H9 (cell line): ENCODE results near the gene COA8. TPM values are rescaled to one million over a fixed set of nuclear protein-coding genes. Genes with fewer than 3 reads are reported as not detected.
A peak's percentile ranks its signal among the peaks of the same experiment; 100 is the strongest.

Experiments used
- DNase-seq: peaks from one replicate; pipeline ENCODE4 v3.0.0-alpha.2; 2017
- H2AFZ ChIP-seq: one replicate; pipeline ENCODE4 v1.6.1; 2013; ENCODE audit warnings: mild to moderate bottlenecking, low read length, control low read depth, moderate library complexity
- H2AK5ac ChIP-seq: 2 replicates; pipeline ENCODE4 v1.6.1; 2013; ENCODE audit warnings: low read length, control low read depth, mixed read lengths; ENCODE audit not compliant: insufficient read length
- H2BK120ac ChIP-seq: one replicate; pipeline ENCODE4 v1.6.1; 2013; ENCODE audit warnings: low read depth, mild to moderate bottlenecking, low read length, control low read depth, inconsistent platforms; ENCODE audit not compliant: poor library complexity, severe bottlenecking
- H2BK12ac ChIP-seq: 2 replicates; pipeline ENCODE4 v1.6.1; 2013; ENCODE audit warnings: low read length, control low read depth, mixed read lengths, low read depth; ENCODE audit not compliant: insufficient read length
- H2BK15ac ChIP-seq: 2 replicates; pipeline ENCODE4 v1.6.1; 2013; ENCODE audit warnings: low read depth, low read length, control low read depth
- H2BK20ac ChIP-seq: one replicate; pipeline ENCODE4 v1.6.1; 2013; ENCODE audit warnings: low read depth, mild to moderate bottlenecking, low read length, control low read depth, inconsistent platforms; ENCODE audit not compliant: poor library complexity, severe bottlenecking
- H2BK5ac ChIP-seq: 2 replicates; pipeline ENCODE4 v1.6.1; 2013; ENCODE audit warnings: low read length, control low read depth, mixed read lengths; ENCODE audit not compliant: insufficient read length
- H3K14ac ChIP-seq: 2 replicates; pipeline ENCODE4 v1.6.1; 2013; ENCODE audit warnings: low read length, control low read depth; ENCODE audit not compliant: insufficient read depth
- H3K18ac ChIP-seq: 2 replicates; pipeline ENCODE4 v1.6.1; 2013; ENCODE audit warnings: low read depth, mild to moderate bottlenecking, mixed read lengths, low read length, control low read depth; ENCODE audit not compliant: insufficient read length
- H3K23ac ChIP-seq: 2 replicates; pipeline ENCODE4 v1.6.1; 2013; ENCODE audit warnings: low read length, control low read depth, mixed read lengths, low read depth; ENCODE audit not compliant: insufficient read length
- H3K23me2 ChIP-seq: 2 replicates; pipeline ENCODE4 v1.6.1; 2013; ENCODE audit warnings: low read depth, mild to moderate bottlenecking, mixed read lengths, low read length, control low read depth; ENCODE audit not compliant: insufficient read length, poor library complexity, severe bottlenecking
- H3K27ac ChIP-seq: 2 replicates; pipeline ENCODE4 v1.5.1; 2013; ENCODE audit warnings: low read length, control low read depth, mixed read lengths, low read depth; ENCODE audit not compliant: insufficient read length
- H3K27me3 ChIP-seq: 2 replicates; pipeline ENCODE4 v1.6.1; 2013; ENCODE audit warnings: low read length, control low read depth, inconsistent platforms; ENCODE audit not compliant: insufficient read depth
- H3K4ac ChIP-seq: 2 replicates; pipeline ENCODE4 v1.6.1; 2013; ENCODE audit warnings: low read depth, mild to moderate bottlenecking, control low read depth, inconsistent platforms, low read length, moderate library complexity
- H3K4me1 ChIP-seq: 2 replicates; pipeline ENCODE4 v1.6.1; 2013; ENCODE audit warnings: low read length, control low read depth, inconsistent platforms; ENCODE audit not compliant: insufficient read depth
- H3K4me2 ChIP-seq: 2 replicates; pipeline ENCODE4 v1.6.1; 2013; ENCODE audit warnings: low read length, control low read depth, mixed read lengths; ENCODE audit not compliant: insufficient read length, insufficient read depth
- H3K56ac ChIP-seq: 2 replicates; pipeline ENCODE4 v1.6.1; 2013; ENCODE audit warnings: low read depth, mild to moderate bottlenecking, mixed read lengths, low read length, control low read depth; ENCODE audit not compliant: insufficient read length
- H3K79me1 ChIP-seq: 2 replicates; pipeline ENCODE4 v1.6.1; 2013; ENCODE audit warnings: low read depth, mild to moderate bottlenecking, moderate library complexity, low read length, control low read depth, inconsistent platforms; ENCODE audit not compliant: insufficient read depth, poor library complexity, severe bottlenecking
- H3K79me2 ChIP-seq: 2 replicates; pipeline ENCODE4 v1.6.1; 2013; ENCODE audit warnings: low read length, control low read depth, inconsistent platforms; ENCODE audit not compliant: insufficient read depth
- H3K9ac ChIP-seq: 2 replicates; pipeline ENCODE4 v1.6.1; 2013; ENCODE audit warnings: low read length, control low read depth, mixed read lengths; ENCODE audit not compliant: insufficient read length; ENCODE audit errors: extremely low read depth
- H3K9me3 ChIP-seq: one replicate; pipeline ENCODE4 v1.6.1; 2013; ENCODE audit warnings: low read depth, low read length, inconsistent platforms; ENCODE audit not compliant: control insufficient read depth
- H3T11ph ChIP-seq: one replicate; pipeline ENCODE4 v1.6.1; 2013; ENCODE audit warnings: mild to moderate bottlenecking, low read length, control low read depth, inconsistent platforms
- H4K20me1 ChIP-seq: one replicate; pipeline ENCODE4 v1.6.1; 2013; ENCODE audit not compliant: control insufficient read depth, insufficient read length, insufficient read depth
- H4K5ac ChIP-seq: 2 replicates; pipeline ENCODE4 v1.6.1; 2013; ENCODE audit warnings: low read depth, mild to moderate bottlenecking, mixed read lengths, low read length, control low read depth; ENCODE audit not compliant: insufficient read length
- H4K8ac ChIP-seq: replicated peaks from 2 replicates; pipeline ENCODE4 v1.6.1; 2013; ENCODE audit warnings: low read length, control low read depth, mixed read lengths, low read depth; ENCODE audit not compliant: insufficient read length
- H4K91ac ChIP-seq: 2 replicates; pipeline ENCODE4 v1.6.1; 2013; ENCODE audit warnings: low read depth, mild to moderate bottlenecking, moderate library complexity, mixed read lengths, low read length, control low read depth; ENCODE audit not compliant: insufficient read length
- H3K27ac Mint-ChIP-seq, 3 experiments: 2 replicates in 2 of 3; 3 replicates in 1 of 3; pipeline ENCODE4 v1.8.0; 2020 to 2021; ENCODE audit warnings: mixed read lengths in 3 of 3, mild to moderate bottlenecking in 1 of 3, moderate library complexity in 1 of 3
- H3K27me3 Mint-ChIP-seq: 2 replicates; pipeline ENCODE4 v1.8.0; 2021; ENCODE audit warnings: low read depth, mild to moderate bottlenecking, moderate library complexity, mixed read lengths
- H3K36me3 Mint-ChIP-seq, 3 experiments: 2 replicates in 2 of 3; 3 replicates in 1 of 3; pipeline ENCODE4 v1.8.0; 2020 to 2021; ENCODE audit warnings: low read depth in 3 of 3, mixed read lengths in 3 of 3; ENCODE audit not compliant: insufficient read depth in 1 of 3
- H3K4me1 Mint-ChIP-seq, 2 experiments: 2 replicates each; pipeline ENCODE4 v1.8.0; 2020; ENCODE audit warnings: mixed read lengths in 2 of 2
- H3K4me3 Mint-ChIP-seq, 2 experiments: 2 replicates in 1 of 2; 3 replicates in 1 of 2; pipeline ENCODE4 v1.8.0; 2020 to 2021; ENCODE audit warnings: mild to moderate bottlenecking in 2 of 2, mixed read lengths in 2 of 2, moderate library complexity in 1 of 2
- H3K9me3 Mint-ChIP-seq, 2 experiments: 2 replicates in 1 of 2; 3 replicates in 1 of 2; pipeline ENCODE4 v1.8.0; 2020; ENCODE audit warnings: mild to moderate bottlenecking in 2 of 2, mixed read lengths in 2 of 2, moderate library complexity in 1 of 2
- CTCF ChIP-seq: fragments of 200-600 bp; sonication (generic); conservative IDR thresholded peaks from 3 replicates; pipeline ENCODE4 v1.8.0; 2021; ENCODE audit warnings: antibody characterized with exemption, mild to moderate bottlenecking
- WGBS: extraction: QIAGEN DNeasy Blood & Tissue Kit; methylation state at CpG from one replicate; pipeline ENCODE4 v1.1.7; 2013; ENCODE audit warnings: missing lambda C conversion rate, low lambda C conversion rate, mixed read lengths; ENCODE audit not compliant: insufficient read length; ENCODE audit errors: extremely low coverage; 5-methylcytosine and 5-hydroxymethylcytosine counted together
- total RNA-seq: library from RNA; stranded (reverse); gene quantifications from 2 replicates; pipeline ENCODE4 v1.2.1, GENCODE V29; 2021

COA8 gene
- total RNA-seq, 1 experiment from 2014 or later, result 45.5 TPM

GRCh38 chr14:103624860-103625259 lies 62.1 kb downstream of the COA8 start:
- peak overlapping the region in 1 of 3 experiments; percentile 18; a peak in 1 of 7 replicates for H3K27ac Mint-ChIP-seq
- no peak overlapping the region for H3K23ac ChIP-seq
- peak; percentile 65 for DNase-seq

More at GRCh38 chr14:103624860-103625259, 62.1 kb downstream of the COA8 start:
- no peak overlapping the region for H3K14ac ChIP-seq
- H2AK5ac ChIP-seq, result no peak overlapping the region
- no peaks in the 10 kb centered on the region for H3K79me2 ChIP-seq
- no peak overlapping the region for H3K4me2 ChIP-seq
- H3K9ac ChIP-seq, result no peak overlapping the region
- no peaks in the 10 kb centered on the region for H3K79me1 ChIP-seq
- H2BK20ac ChIP-seq, result no peak overlapping the region
- no peak overlapping the region for H2BK15ac ChIP-seq
- no peak overlapping the region for H4K91ac ChIP-seq
- no peaks in the 10 kb centered on the region for H4K20me1 ChIP-seq
- no peaks in the 10 kb centered on the region for H3K9me3 ChIP-seq
- peaks cover 5% of the 10 kb centered on the region for H3K23me2 ChIP-seq
- no peak overlapping the region for H3K27ac ChIP-seq
- no CpG with 5 or more reads among the region's 10 CpGs for WGBS
- no peak for TF ChIP-seq CTCF
- H3K27me3 Mint-ChIP-seq, result peaks cover 8% of the 10 kb centered on the region
- H2BK12ac ChIP-seq, result no peak overlapping the region
- no peaks in the 10 kb centered on the region for H3K27me3 ChIP-seq
- no peak overlapping the region for H2BK5ac ChIP-seq
- no peak overlapping the region for H3K4me3 Mint-ChIP-seq
- no peak overlapping the region for H3K18ac ChIP-seq
- no peak overlapping the region for H3T11ph ChIP-seq
- no peaks in the 10 kb centered on the region for H3K36me3 Mint-ChIP-seq
- no peaks in the 10 kb centered on the region for H3K9me3 Mint-ChIP-seq
- H3K56ac ChIP-seq, result no peak overlapping the region
- no peak overlapping the region for H4K5ac ChIP-seq
- no peak overlapping the region for H3K4ac ChIP-seq
- no peak overlapping the region for H4K8ac ChIP-seq
- H2AFZ ChIP-seq, result no peak overlapping the region
- H3K4me1 Mint-ChIP-seq, result peaks cover 9 to 12% of the 10 kb centered on the region in 2 experiments; a peak in 3 of 4 replicates
- no peaks in the 10 kb centered on the region for H3K4me1 ChIP-seq
- no peak overlapping the region for H2BK120ac ChIP-seq
